H1 (cell line): ENCODE measurements around the gene TRMT44. TPM values are rescaled to one million over a fixed set of nuclear protein-coding genes. Genes with fewer than 3 reads are reported as not detected.

Experiments used
- CTCF ChIA-PET: fragments of 300-600 bp; sonication (Branson Sonifier 250); formaldehyde crosslinking; loops from one replicate; lab custom pipeline; 2021; ENCODE audit not compliant: partially characterized antibody; lab: Charles Lee
- POLR2A ChIA-PET: fragments of 300-600 bp; sonication (Branson Sonifier 250); formaldehyde crosslinking; loops from one replicate; lab custom pipeline; 2021; ENCODE audit warnings: inconsistent platforms; ENCODE audit not compliant: partially characterized antibody; lab: Charles Lee
- DNase-seq, 2 experiments: peaks; one replicate each; pipeline versions ENCODE4 v3.0.0 to v3.0.0-alpha.2; 2010 to 2022; ENCODE audit warnings: low spot score in 2 of 2, low read depth in 1 of 2, mixed read lengths in 1 of 2
- FAIRE-seq: peaks from 2 replicates; lab custom pipeline; 2011; peaks lifted over from hg19 to GRCh38; lab: Jason Lieb, UNC
- H2AFZ ChIP-seq: 2 replicates; pipeline ENCODE4 v1.8.1; 2012; ENCODE audit warnings: low read length, inconsistent platforms
- H2AK5ac ChIP-seq: 2 replicates; pipeline ENCODE4 v1.6.1; 2013; ENCODE audit warnings: low read depth, low read length
- H2BK120ac ChIP-seq: replicated peaks from 2 replicates; pipeline ENCODE3; 2013; ENCODE audit warnings: low read depth, low read length, inconsistent platforms
- H2BK12ac ChIP-seq: 2 replicates; pipeline ENCODE4 v1.6.1; 2013; ENCODE audit warnings: low read depth, low read length
- H2BK15ac ChIP-seq: 2 replicates; pipeline ENCODE4 v1.6.1; 2013; ENCODE audit warnings: low read length
- H2BK20ac ChIP-seq: 2 replicates; pipeline ENCODE4 v1.6.1; 2013; ENCODE audit warnings: low read length
- H2BK5ac ChIP-seq: 2 replicates; pipeline ENCODE4 v1.6.1; 2013; ENCODE audit warnings: low read depth, low read length
- H3K14ac ChIP-seq: 2 replicates; pipeline ENCODE4 v1.6.1; 2013; ENCODE audit warnings: inconsistent platforms; ENCODE audit not compliant: insufficient read length
- H3K18ac ChIP-seq: 2 replicates; pipeline ENCODE4 v1.6.1; 2013; ENCODE audit warnings: low read length; ENCODE audit errors: extremely low read depth
- H3K23ac ChIP-seq: 2 replicates; pipeline ENCODE4 v1.6.1; 2013; ENCODE audit warnings: inconsistent platforms; ENCODE audit not compliant: insufficient read length
- H3K23me2 ChIP-seq: 2 replicates; pipeline ENCODE4 v1.6.1; 2013; ENCODE audit warnings: low read depth, low read length
- H3K27ac ChIP-seq: 2 replicates; pipeline ENCODE4 v1.6.1; 2011; ENCODE audit warnings: low read depth, low read length, inconsistent platforms
- H3K27me3 ChIP-seq, 4 experiments: replicated peaks in 1 of 4; 1 replicate in 1 of 4; 2 replicates in 3 of 4; pipeline versions ENCODE4 v1.6.1 to v1.8.1; 2011 to 2013; ENCODE audit warnings: low read length in 3 of 4, mild to moderate bottlenecking in 3 of 4, inconsistent platforms in 2 of 4, mixed read lengths in 2 of 4, moderate library complexity in 1 of 4; ENCODE audit not compliant: control insufficient read depth in 3 of 4, insufficient read depth in 3 of 4; ENCODE audit errors: extremely low read depth in 1 of 4
- H3K36me3 ChIP-seq, 4 experiments: 2 replicates each; pipeline versions ENCODE4 v1.6.1 to v1.8.1; 2011 to 2013; ENCODE audit warnings: mild to moderate bottlenecking in 4 of 4, low read length in 3 of 4, moderate library complexity in 2 of 4, control low read depth in 1 of 4, inconsistent platforms in 1 of 4; ENCODE audit not compliant: insufficient read depth in 4 of 4, control insufficient read depth in 2 of 4
- H3K4ac ChIP-seq: replicated peaks from 2 replicates; pipeline ENCODE3; 2013; ENCODE audit warnings: low read length, low read depth, mixed read lengths, inconsistent platforms; ENCODE audit not compliant: insufficient read length
- H3K4me1 ChIP-seq, 4 experiments: replicated peaks in 1 of 4; 1 replicate in 1 of 4; 2 replicates in 3 of 4; pipeline versions ENCODE4 v1.6.1 to v1.8.1; 2011 to 2013; ENCODE audit warnings: low read length in 3 of 4, inconsistent platforms in 2 of 4, mixed read lengths in 1 of 4; ENCODE audit not compliant: insufficient read depth in 4 of 4, control insufficient read depth in 3 of 4
- H3K4me2 ChIP-seq, 2 experiments: 2 replicates each; pipeline versions ENCODE4 v1.6.1 to v1.8.1; 2011 to 2013; ENCODE audit warnings: low read depth in 2 of 2, low read length in 2 of 2, control low read depth in 1 of 2, inconsistent platforms in 1 of 2, mild to moderate bottlenecking in 1 of 2; ENCODE audit not compliant: insufficient read depth in 1 of 2
- H3K4me3 ChIP-seq, 4 experiments: fragments of 200-600, 300-600 bp in 1 of 4; sonication (generic), shearing (Covaris generic), sonication (Bioruptor Twin) in 1 of 4; 2 replicates each; pipeline versions ENCODE4 v1.5.1 to v1.8.1; 2011 to 2016; ENCODE audit warnings: low read length in 4 of 4, low read depth in 3 of 4, control low read depth in 2 of 4, inconsistent platforms in 2 of 4, mild to moderate bottlenecking in 2 of 4, mixed read lengths in 1 of 4, moderate library complexity in 1 of 4; ENCODE audit not compliant: insufficient read depth in 2 of 4; ENCODE audit errors: extremely low read depth in 1 of 4
- H3K56ac ChIP-seq: replicated peaks from 2 replicates; pipeline ENCODE3; 2013; ENCODE audit warnings: low read depth, mild to moderate bottlenecking, mixed read lengths, low read length, inconsistent platforms; ENCODE audit not compliant: insufficient read length
- H3K79me1 ChIP-seq: 2 replicates; pipeline ENCODE4 v1.6.1; 2013; ENCODE audit warnings: low read depth, low read length, control low read depth
- H3K79me2 ChIP-seq, 2 experiments: 2 replicates each; pipeline versions ENCODE4 v1.6.1 to v1.8.1; 2012 to 2013; ENCODE audit warnings: low read length in 2 of 2, mild to moderate bottlenecking in 2 of 2, inconsistent platforms in 1 of 2; ENCODE audit not compliant: insufficient read depth in 2 of 2, control insufficient read depth in 1 of 2
- H3K9ac ChIP-seq, 4 experiments: replicated peaks in 1 of 4; 1 replicate in 1 of 4; 2 replicates in 3 of 4; pipeline versions ENCODE4 v1.6.1 to v1.8.1; 2011 to 2013; ENCODE audit warnings: low read depth in 3 of 4, low read length in 3 of 4, control low read depth in 2 of 4, mild to moderate bottlenecking in 2 of 4, moderate library complexity in 2 of 4, inconsistent platforms in 1 of 4; ENCODE audit errors: extremely low read depth in 1 of 4
- H3K9me3 ChIP-seq, 2 experiments: 2 replicates each; pipeline versions ENCODE4 v1.6.1 to v1.8.1; 2012 to 2013; ENCODE audit warnings: mild to moderate bottlenecking in 2 of 2, moderate library complexity in 2 of 2, control low read depth in 1 of 2, inconsistent platforms in 1 of 2, low read depth in 1 of 2, low read length in 1 of 2, mixed read lengths in 1 of 2; ENCODE audit not compliant: insufficient read depth in 2 of 2
- H4K20me1 ChIP-seq, 2 experiments: replicated peaks in 1 of 2; 2 replicates each; pipeline versions ENCODE3 to v1.8.1; 2011 to 2013; ENCODE audit warnings: inconsistent platforms in 2 of 2, low read length in 2 of 2, mild to moderate bottlenecking in 1 of 2; ENCODE audit not compliant: insufficient read depth in 2 of 2, control insufficient read depth in 1 of 2
- H4K5ac ChIP-seq: 2 replicates; pipeline ENCODE4 v1.6.1; 2013; ENCODE audit warnings: low read length, low read depth, mixed read lengths, inconsistent platforms; ENCODE audit not compliant: insufficient read length
- H4K8ac ChIP-seq: 2 replicates; pipeline ENCODE4 v1.8.0; 2013; ENCODE audit warnings: mild to moderate bottlenecking, moderate library complexity, low read length, inconsistent platforms; ENCODE audit not compliant: insufficient read depth; ENCODE audit errors: extremely low read depth
- H4K91ac ChIP-seq: replicated peaks from 2 replicates; pipeline ENCODE3; 2013; ENCODE audit warnings: low read length, mixed read lengths, inconsistent platforms; ENCODE audit not compliant: insufficient read length
- BRCA1 ChIP-seq: IDR thresholded peaks from 2 replicates; pipeline ENCODE4 v1.6.1; 2012; ENCODE audit warnings: low read depth, low read length, improper control_type of control experiment
- E2F6 ChIP-seq: IDR thresholded peaks from 2 replicates; pipeline ENCODE4 v1.6.1; 2012; ENCODE audit warnings: inconsistent platforms
- GTF2F1 ChIP-seq: IDR thresholded peaks from 2 replicates; pipeline ENCODE4 v1.6.1; 2012; ENCODE audit warnings: low read depth, low read length, improper control_type of control experiment, borderline replicate concordance
- KDM5A ChIP-seq: fragments of 200-600 bp; IDR thresholded peaks from 2 replicates; pipeline ENCODE4 v1.7.1; 2012; ENCODE audit warnings: mild to moderate bottlenecking, low read length, inconsistent platforms, mixed read lengths
- MAFK ChIP-seq: IDR thresholded peaks from 2 replicates; pipeline ENCODE4 v1.6.1; 2012; ENCODE audit warnings: low read depth, mild to moderate bottlenecking, improper control_type of control experiment, low read length
- POLR2A ChIP-seq, 2 experiments: IDR thresholded peaks; 1 replicate in 1 of 2; 2 replicates in 1 of 2; pipeline ENCODE4 v1.6.1; 2011; ENCODE audit warnings: low read depth in 2 of 2, low read length in 2 of 2, mild to moderate bottlenecking in 2 of 2; ENCODE audit errors: control extremely low read depth in 1 of 2
- RBBP5 ChIP-seq: IDR thresholded peaks from 2 replicates; pipeline ENCODE4 v1.7.1; 2012; ENCODE audit warnings: low read depth, mild to moderate bottlenecking, inconsistent platforms, low read length, moderate library complexity, borderline replicate concordance
- RXRA ChIP-seq: IDR thresholded peaks from 2 replicates; pipeline ENCODE4 v1.6.1; 2011; ENCODE audit warnings: low read depth, mild to moderate bottlenecking, low read length, moderate library complexity; ENCODE audit not compliant: insufficient read depth
- SP2 ChIP-seq: IDR thresholded peaks from 2 replicates; pipeline ENCODE4 v1.6.1; 2012; ENCODE audit warnings: mild to moderate bottlenecking, low read length, inconsistent platforms
- TAF1 ChIP-seq: IDR thresholded peaks from 2 replicates; pipeline ENCODE4 v1.6.1; 2011; ENCODE audit warnings: mild to moderate bottlenecking, low read depth, low read length
- TBP ChIP-seq: IDR thresholded peaks from 2 replicates; pipeline ENCODE4 v1.6.1; 2011; ENCODE audit warnings: low read depth, low read length, improper control_type of control experiment
- TEAD4 ChIP-seq: IDR thresholded peaks from 2 replicates; pipeline ENCODE4 v1.6.1; 2012; ENCODE audit warnings: low read depth, low read length, inconsistent platforms, mixed read lengths
- WGBS, 2 experiments: shearing (Covaris generic) in 1 of 2; methylation state at CpG; one replicate each; pipeline versions ENCODE4 v1.1.6 to v1.1.7; 2013 to 2015; ENCODE audit warnings: low lambda C conversion rate in 2 of 2, mixed read lengths in 2 of 2, inconsistent platforms in 1 of 2, low coverage in 1 of 2, missing lambda C conversion rate in 1 of 2; ENCODE audit not compliant: insufficient replicate concordance in 2 of 2, insufficient coverage in 1 of 2, insufficient read length in 1 of 2; ENCODE audit errors: extremely low coverage in 1 of 2, missing lambda C conversion rate in 1 of 2; 5-methylcytosine and 5-hydroxymethylcytosine counted together
- polyA plus RNA-seq, 7 experiments: library from polyadenylated mRNA; depleted of rRNA in 3 of 7; stranded (reverse) in 5 of 7; unstranded in 2 of 7; fragments of >200 nt in 5 of 7; fragments of 200-250 nt in 2 of 7; gene quantifications; 1 replicate in 5 of 7; 2 replicates in 1 of 7; 4 replicates in 1 of 7; pipeline versions ENCODE4 v1.2.1 to v1.2.3, GENCODE V29; 2011 to 2013; ENCODE audit warnings: missing spikeins in 2 of 7, mixed read lengths in 2 of 7
- total RNA-seq: library from RNA; stranded (reverse); fragmentation: NEBNext Ultra II Directional; extraction: Animal tissue kit (Norgen Biotek cat#: 25700); gene quantifications from 2 replicates; pipeline ENCODE4 v1.2.1, GENCODE V29; 2021

TRMT44 gene
- total and polyA plus RNA-seq, 2 of the 8 experiments (the other 6 are each of a cell fraction or from before 2014, with no cell fraction given) = 8.6 to 23.9 TPM

DNA sequence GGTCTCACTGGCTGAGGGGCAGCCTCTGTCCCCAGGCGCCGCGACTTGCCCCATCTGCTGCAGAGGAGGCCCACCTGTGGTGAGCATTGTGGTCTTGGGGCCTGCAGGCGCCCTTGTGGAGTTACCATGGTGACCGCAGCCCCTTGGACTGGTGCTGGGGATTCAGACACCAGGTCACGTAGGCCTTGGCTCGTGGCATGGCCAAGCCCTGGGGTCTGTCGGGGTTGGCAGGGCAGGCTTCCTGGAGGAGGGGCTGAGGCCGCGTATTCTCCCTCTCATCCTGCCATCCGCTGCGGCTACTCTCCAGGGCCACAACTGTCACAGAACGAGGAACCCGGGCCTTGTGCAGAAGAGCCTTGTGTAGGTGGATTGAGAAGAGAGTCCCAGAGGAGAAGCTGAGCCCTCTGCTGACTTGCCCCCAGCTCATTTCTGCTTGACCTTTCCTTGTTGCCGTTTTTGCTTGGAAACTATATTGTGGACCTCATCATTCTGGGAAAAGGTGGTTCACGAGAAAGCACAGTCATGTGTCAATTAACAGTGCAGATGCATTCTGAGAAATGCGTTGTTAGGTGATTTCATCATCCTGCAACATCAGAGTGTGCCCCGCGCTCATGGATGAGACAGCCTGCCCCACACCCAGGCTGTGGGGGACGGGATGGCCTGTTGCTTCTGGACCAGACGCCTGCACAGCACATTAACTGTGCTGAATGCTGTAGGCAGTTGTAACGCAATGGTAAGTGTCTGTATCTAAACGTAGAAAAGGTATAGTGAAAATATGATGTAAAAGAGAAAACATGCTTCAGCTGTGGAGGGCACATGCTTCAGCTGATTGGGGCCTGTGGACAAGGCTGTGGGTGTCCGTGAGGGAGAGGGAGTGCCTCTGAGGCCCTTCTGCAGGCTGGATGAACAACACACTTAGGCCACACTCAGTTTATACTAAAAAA is 38.5 kb downstream of the TRMT44 start:
- Histone ChIP-seq H3K9ac (no peak overlapping the region), H2BK5ac (no peak overlapping the region), H3K79me1 (no peaks in the 10 kb centered on the region), H4K20me1 (peaks cover 0 to 5% of the 10 kb centered on the region in 2 experiments), H2BK20ac (no peak overlapping the region), H3K4me2 (no peak overlapping the region), H3K9me3 (no peaks in the 10 kb centered on the region), H2BK120ac (no peak overlapping the region), H4K8ac (peak overlapping the region; percentile 71; the same call in 1 of the 2 replicates), H3K14ac (no peak overlapping the region), H3K18ac (no peak overlapping the region), H4K91ac (no peak overlapping the region), H4K5ac (no peak overlapping the region), H3K4me3 (no peak overlapping the region), H3K27ac (no peak overlapping the region), H3K4ac (no peak overlapping the region), H2BK15ac (peak overlapping the region; percentile 37; the same call in 1 of the 2 replicates), H3K79me2 (no peaks in the 10 kb centered on the region), H3K4me1 (peaks cover 0 to 3% (median 0%) of the 10 kb centered on the region in 4 experiments; a peak in 2 of 7 replicates), H3K36me3 (peaks cover 0 to 7% (median 4%) of the 10 kb centered on the region in 4 experiments; a peak in 4 of 8 replicates), H2AK5ac (no peak overlapping the region), H3K27me3 (no peaks in the 10 kb centered on the region), H2AFZ (no peak overlapping the region), H3K23me2 (no peaks in the 10 kb centered on the region), H3K23ac (no peak overlapping the region), H2BK12ac (no peak overlapping the region), H3K56ac (no peak overlapping the region)
- WGBS, 2 experiments = 89% methylated on average over 24 of the region's 24 CpGs; no CpG with 5 or more reads in 1 of the 2 experiments
- ChIA-PET CTCF (interaction anchor here (0.6 to 5.3 kb wide), 11 partner anchors 10 to 397 kb away, joined by 3 to 22 read pairs (median 4); no protein-coding TSS in a partner anchor), POLR2A (interaction anchor here (1.1 to 1.9 kb wide), 2 partner anchors 15 to 41 kb away, joined by 3 to 8 read pairs; no protein-coding TSS in a partner anchor)
- FAIRE-seq (no peak), DNase-seq (no peak)
- TF ChIP-seq KDM5A = no peak
- no peak for TF ChIP-seq BRCA1
- no peak for TF ChIP-seq GTF2F1
- TF ChIP-seq RXRA = no peak
- TF ChIP-seq TBP = no peak
- no peak for TF ChIP-seq MAFK
- no peak for TF ChIP-seq SP2
- TF ChIP-seq RBBP5 = no peak
- no peak for TF ChIP-seq TEAD4
- no peak for TF ChIP-seq POLR2A (IDR thresholded peaks at IDR 0.05; ENCODE audit: control extremely low read depth in 1 of 2, low read depth in 2 of 2, low read length in 2 of 2)
- no peak for TF ChIP-seq TAF1
- TF ChIP-seq E2F6 = no peak
